HepG2 (cell line): ENCODE results near the gene MEF2B. TPM values are rescaled to one million over a fixed set of nuclear protein-coding genes. Genes with fewer than 3 reads are reported as not detected.

Experiments
- ELK4 ChIP-seq: sonication (generic); formaldehyde crosslinking; IDR thresholded peaks from 2 replicates; pipeline ENCODE4 v1.9.0; 2021; ENCODE audit warnings: missing genetic modification reagents, borderline replicate concordance
- ETV6 ChIP-seq: sonication (generic); formaldehyde crosslinking; conservative IDR thresholded peaks from 2 replicates; pipeline ENCODE4 v1.4.0; 2020; ENCODE audit warnings: missing genetic modification reagents
- FOSL2 ChIP-seq: sonication (generic); formaldehyde crosslinking; IDR thresholded peaks from 2 replicates; pipeline ENCODE4 v1.4.0; 2020; ENCODE audit warnings: missing genetic modification reagents
- GATA4 ChIP-seq: sonication (generic); IDR thresholded peaks from 2 replicates; pipeline ENCODE4 v1.6.1; 2016; ENCODE audit warnings: antibody characterized with exemption, low read depth, borderline replicate concordance
- HNRNPLL ChIP-seq: fragments of 200-400 bp; formaldehyde crosslinking; IDR thresholded peaks from 2 replicates; pipeline ENCODE4 v1.6.1; 2017; ENCODE audit warnings: mild to moderate bottlenecking, low read depth, low read length; ENCODE audit not compliant: poor library complexity, severe bottlenecking
- HOXA3 ChIP-seq: sonication (generic); formaldehyde crosslinking; IDR thresholded peaks from 2 replicates; pipeline ENCODE4 v1.5.0; 2020; ENCODE audit warnings: missing genetic modification reagents
- MLXIP ChIP-seq: sonication (generic); formaldehyde crosslinking; IDR thresholded peaks from 2 replicates; pipeline ENCODE4 v1.9.0; 2021; ENCODE audit warnings: missing genetic modification reagents, borderline replicate concordance
- MTF2 ChIP-seq: sonication (generic); formaldehyde crosslinking; IDR thresholded peaks from 2 replicates; pipeline ENCODE4 v1.5.0; 2020; ENCODE audit warnings: missing genetic modification reagents, borderline replicate concordance
- MXD4 ChIP-seq: IDR thresholded peaks from 2 replicates; pipeline ENCODE4 v1.6.1; 2016; ENCODE audit warnings: mild to moderate bottlenecking, missing biosample characterization, missing genetic modification reagents
- NRL ChIP-seq: sonication (generic); formaldehyde crosslinking; IDR thresholded peaks from 2 replicates; pipeline ENCODE4 v1.5.0; 2020; ENCODE audit warnings: missing genetic modification reagents, mild to moderate bottlenecking, moderate library complexity, borderline replicate concordance
- PRDM4 ChIP-seq: sonication (generic); formaldehyde crosslinking; IDR thresholded peaks from 2 replicates; pipeline ENCODE4 v1.9.0; 2021; ENCODE audit warnings: missing genetic modification reagents, borderline replicate concordance
- RNF2 ChIP-seq: fragments of 450-650 bp; conservative IDR thresholded peaks from 2 replicates; pipeline ENCODE4 v1.6.1; 2016; ENCODE audit warnings: low read depth
- SIX1 ChIP-seq: sonication (generic); formaldehyde crosslinking; IDR thresholded peaks from 2 replicates; pipeline ENCODE4 v1.4.0; 2020; ENCODE audit warnings: missing genetic modification reagents, borderline replicate concordance
- TBP ChIP-seq: sonication (generic); formaldehyde crosslinking; IDR thresholded peaks from 2 replicates; pipeline ENCODE4 v1.5.0; 2020; ENCODE audit warnings: missing genetic modification reagents
- ZNF10 ChIP-seq: sonication (generic); formaldehyde crosslinking; IDR thresholded peaks from 2 replicates; pipeline ENCODE4 v1.4.0; 2020; ENCODE audit warnings: mild to moderate bottlenecking, low read depth, missing genetic modification reagents, borderline replicate concordance
- ZNF230 ChIP-seq: sonication (generic); formaldehyde crosslinking; IDR thresholded peaks from 2 replicates; pipeline ENCODE4 v1.4.0; 2020; ENCODE audit warnings: mild to moderate bottlenecking, missing genetic modification reagents
- ZNF326 ChIP-seq: sonication (generic); formaldehyde crosslinking; IDR thresholded peaks from 2 replicates; pipeline ENCODE4 v1.4.0; 2020; ENCODE audit warnings: missing genetic modification reagents, borderline replicate concordance
- ZNF7 ChIP-seq: IDR thresholded peaks from 2 replicates; pipeline ENCODE4 v1.6.1; 2016; ENCODE audit warnings: missing biosample characterization, missing genetic modification reagents
- ZNF704 ChIP-seq: sonication (generic); formaldehyde crosslinking; IDR thresholded peaks from 2 replicates; pipeline ENCODE4 v1.8.1; 2023; ENCODE audit warnings: mild to moderate bottlenecking, inconsistent platforms, moderate library complexity, missing genetic modification reagents, borderline replicate concordance
- ZNF782 ChIP-seq: sonication (generic); formaldehyde crosslinking; IDR thresholded peaks from 2 replicates; pipeline ENCODE4 v1.4.0; 2020; ENCODE audit warnings: missing genetic modification reagents, mild to moderate bottlenecking, borderline replicate concordance
- ZNF878 ChIP-seq: sonication (generic); formaldehyde crosslinking; IDR thresholded peaks from 2 replicates; pipeline ENCODE4 v1.8.1; 2023; ENCODE audit warnings: mild to moderate bottlenecking, missing genetic modification reagents, moderate library complexity
- polyA plus RNA-seq, 8 experiments: library from polyadenylated mRNA; depleted of rRNA in 3 of 8; stranded (reverse) in 7 of 8; unstranded in 1 of 8; fragments of >200 nt; fragmentation: Illumina TruSeq in 4 of 8; extraction: Trizol in 4 of 8; gene quantifications; 2 replicates each; pipeline versions ENCODE4 v1.2.1 to v1.2.3, GENCODE V29; 2011 to 2016; ENCODE audit warnings: low read depth in 4 of 8, missing spikeins in 1 of 8, mixed read lengths in 1 of 8; ENCODE audit not compliant: insufficient read depth in 1 of 8
- total RNA-seq, 5 experiments: library from RNA; depleted of rRNA; stranded (reverse); fragments of >200 nt; fragmentation: Illumina TruSeq; extraction: Trizol; gene quantifications; 2 replicates each; pipeline ENCODE4 v1.2.3, GENCODE V29; 2016; ENCODE audit warnings: low read depth in 1 of 5

The MEF2B gene
- total and polyA plus RNA-seq, 2 of the 13 experiments (the other 11 are each of a cell fraction or from before 2014, with no cell fraction given): 1.2 to 1.7 TPM

- TF ChIP-seq ZNF704 (peak; percentile 79; the same call in 1 of the 2 replicates), TBP (CRISPR knock-in tag) (no peak), HOXA3 (CRISPR knock-in tag) (peak; percentile 74), HNRNPLL (no peak), ELK4 (CRISPR knock-in tag) (no peak), SIX1 (CRISPR knock-in tag) (no peak), ZNF230 (CRISPR knock-in tag) (no peak; the same call in 1 of the 2 replicates), ZNF878 (no peak), ETV6 (CRISPR knock-in tag) (peak; percentile 55; the same call in 1 of the 2 replicates), NRL (CRISPR knock-in tag) (no peak; the same call in 1 of the 2 replicates), MTF2 (CRISPR knock-in tag) (no peak), MXD4 (CRISPR knock-in tag) (peak; percentile 43; the same call in 1 of the 2 replicates), MLXIP (CRISPR knock-in tag) (no peak), ZNF782 (no peak), ZNF326 (CRISPR knock-in tag) (no peak), ZNF10 (CRISPR knock-in tag) (no peak), FOSL2 (CRISPR knock-in tag) (no peak; the same call in 1 of the 2 replicates), ZNF7 (no peak), PRDM4 (CRISPR knock-in tag) (no peak), GATA4 (peak; percentile 40; the same call in 1 of the 2 replicates), RNF2 (peak; percentile 89)
Observed at GRCh38 chr19:19138109-19138981, 31.7 kb downstream of the MEF2B start, which contains the start of gene TMEM161A (continued).
